OCI-LY3 (cell line): ENCODE data around the gene ERC2.

Source experiments
- CTCF ChIP-seq: fragments of 200-600, 300-600 bp; sonication (generic); IDR thresholded peaks from 2 replicates; pipeline ENCODE4 v1.5.1; 2014; ENCODE audit warnings: antibody characterized with exemption, low read length, low read depth
- EZH2phosphoT487 ChIP-seq: fragments of 200-600 bp; shearing (Covaris generic); IDR thresholded peaks from 2 replicates; pipeline ENCODE4 v1.6.1; 2018; ENCODE audit warnings: antibody characterized with exemption, mixed run types, low read depth

GRCh38 chr3:56404884-56405283 lies 63.4 kb downstream of the ERC2 start:
- TF ChIP-seq CTCF, result no peak
- TF ChIP-seq EZH2phosphoT487, result no peak
